GM19043 (cell line): ENCODE measurements around the gene UBE3C.
A peak's percentile ranks its signal among the peaks of the same experiment; 100 is the strongest.
"Not testable (repeated sequence)": the region's sequence is repeated elsewhere in the genome, so short reads cannot be mapped to it uniquely, and the experiment has no call there.

ENCODE experiments used
- ATAC-seq: cut with Tn5 transposase; IDR thresholded peaks from one replicate; pipeline ENCODE4 v1.9.1; 2021; ENCODE audit warnings: low read depth; ENCODE audit not compliant: unreplicated experiment

UBE3C gene

GRCh38 chr7:157129907-157130460, 8.7 kb upstream of the UBE3C start:
- ATAC-seq: no peak

GRCh38 chr7:157130849-157131248, 7.9 kb upstream of the UBE3C start:
- ATAC-seq: not testable (repeated sequence)

GRCh38 chr7:157132796-157133195, 5.9 kb upstream of the UBE3C start:
- no peak for ATAC-seq

GRCh38 chr7:157133304-157133703, 5.4 kb upstream of the UBE3C start:
- ATAC-seq: no peak

- ATAC-seq: no peak
Observed at GRCh38 chr7:157136372-157136771, 2.4 kb upstream of the UBE3C start.

GRCh38 chr7:157138101-157138423, 664 bp upstream of the UBE3C start:
- ATAC-seq: no peak

- peak; percentile 39 for ATAC-seq
Observed at GRCh38 chr7:157139111-157139809, 534 bp downstream of the UBE3C start.

GRCh38 chr7:157139810-157140510, 1.2 kb downstream of the UBE3C start:
- no peak for ATAC-seq

- no peak for ATAC-seq
Observed at GRCh38 chr7:157140511-157140905, 1.8 kb downstream of the UBE3C start.

- ATAC-seq: no peak
Observed at GRCh38 chr7:157141525-157142060, 2.9 kb downstream of the UBE3C start.

GRCh38 chr7:157143788-157144187, 5.1 kb downstream of the UBE3C start:
- ATAC-seq: no peak

GRCh38 chr7:157149317-157149716, 10.6 kb downstream of the UBE3C start:
- no peak for ATAC-seq

- ATAC-seq: no peak
Observed at GRCh38 chr7:157150882-157151281, 12.2 kb downstream of the UBE3C start.

GRCh38 chr7:157151626-157152339, 13.1 kb downstream of the UBE3C start:
- ATAC-seq: no peak

GRCh38 chr7:157152391-157152937, 13.7 kb downstream of the UBE3C start:
- no peak for ATAC-seq

- ATAC-seq: no peak
Observed at GRCh38 chr7:157153260-157153659, 14.5 kb downstream of the UBE3C start.

GRCh38 chr7:157155959-157156358, 17.2 kb downstream of the UBE3C start:
- ATAC-seq: no peak

GRCh38 chr7:157158400-157158799, 19.7 kb downstream of the UBE3C start:
- no peak for ATAC-seq

- ATAC-seq: not testable (repeated sequence)
Observed at GRCh38 chr7:157159537-157159936, 20.8 kb downstream of the UBE3C start.

- ATAC-seq: no peak
Observed at GRCh38 chr7:157160433-157160832, 21.7 kb downstream of the UBE3C start.

- ATAC-seq: no peak
Observed at GRCh38 chr7:157165987-157166386, 27.3 kb downstream of the UBE3C start.
